DOHH2 (cell line): Measurements from ENCODE around the gene ACTL10.

Experiments used
- H3F3A ChIP-seq: fragments of 200-600 bp; sonication (generic), shearing (Covaris generic); 2 replicates; pipeline ENCODE4 v1.6.0; 2016; ENCODE audit warnings: antibody characterized with exemption, mild to moderate bottlenecking; ENCODE audit not compliant: control insufficient read depth, insufficient read depth
- H3K27ac ChIP-seq: fragments of 200-600 bp; sonication (generic); 2 replicates; pipeline ENCODE4 v1.5.1; 2014; ENCODE audit warnings: low read depth, mild to moderate bottlenecking, low read length, moderate library complexity
- H3K27me3 ChIP-seq: fragments of 200-600 bp; sonication (generic); 2 replicates; pipeline ENCODE4 v1.6.1; 2014; ENCODE audit warnings: mild to moderate bottlenecking, low read length, mixed read lengths; ENCODE audit not compliant: control insufficient read depth
- H3K36me3 ChIP-seq: fragments of 200-600 bp; sonication (generic); 2 replicates; pipeline ENCODE4 v1.6.1; 2014; ENCODE audit warnings: mild to moderate bottlenecking, low read length, moderate library complexity, mixed read lengths; ENCODE audit not compliant: control insufficient read depth
- H3K4me1 ChIP-seq: fragments of 200-600 bp; sonication (generic); 2 replicates; pipeline ENCODE4 v1.6.1; 2014; ENCODE audit warnings: mild to moderate bottlenecking, low read length, mixed read lengths; ENCODE audit not compliant: control insufficient read depth
- H3K4me2 ChIP-seq: fragments of 200-600 bp; sonication (generic); 2 replicates; pipeline ENCODE4 v1.6.0; 2014; ENCODE audit warnings: mild to moderate bottlenecking, low read length, moderate library complexity
- H3K4me3 ChIP-seq: fragments of 200-600 bp; sonication (generic); 2 replicates; pipeline ENCODE4 v1.5.1; 2014; ENCODE audit warnings: mild to moderate bottlenecking, low read length, mixed read lengths
- H3K79me2 ChIP-seq: fragments of 200-600 bp; sonication (generic); 2 replicates; pipeline ENCODE4 v1.6.1; 2014; ENCODE audit warnings: mild to moderate bottlenecking, low read length, mixed read lengths; ENCODE audit not compliant: control insufficient read depth
- H3K9me2 ChIP-seq: fragments of 200-600 bp; sonication (generic); replicated peaks from 2 replicates; pipeline ENCODE4 v1.6.1; 2014; ENCODE audit warnings: mild to moderate bottlenecking, low read length, mixed read lengths; ENCODE audit not compliant: control insufficient read depth
- H3K9me3 ChIP-seq: fragments of 200-600 bp; sonication (generic); 2 replicates; pipeline ENCODE4 v1.6.1; 2014; ENCODE audit warnings: antibody characterized with exemption, low read length, mixed read lengths; ENCODE audit not compliant: control insufficient read depth, insufficient read depth
- H4K20me1 ChIP-seq: fragments of 200-600 bp; sonication (generic); 2 replicates; pipeline ENCODE4 v1.6.0; 2014; ENCODE audit warnings: low read depth, mild to moderate bottlenecking, antibody characterized with exemption, low read length, moderate library complexity; ENCODE audit not compliant: control insufficient read depth, insufficient read depth
- EZH2phosphoT487 ChIP-seq: fragments of 200-600 bp; sonication (generic); IDR thresholded peaks from 2 replicates; pipeline ENCODE4 v1.6.1; 2017; ENCODE audit warnings: borderline replicate concordance, mild to moderate bottlenecking, antibody characterized with exemption, low read length, moderate library complexity, mixed read lengths
- TF ChIP-seq, protein P1 (sequence below): fragments of 200-600 bp; sonication (generic); IDR thresholded peaks from one replicate; pipeline ENCODE4 v1.5.1; 2014; ENCODE audit warnings: antibody characterized with exemption, mild to moderate bottlenecking, low read depth, low read length; ENCODE audit not compliant: poor library complexity, severe bottlenecking

Gene ACTL10

DNA sequence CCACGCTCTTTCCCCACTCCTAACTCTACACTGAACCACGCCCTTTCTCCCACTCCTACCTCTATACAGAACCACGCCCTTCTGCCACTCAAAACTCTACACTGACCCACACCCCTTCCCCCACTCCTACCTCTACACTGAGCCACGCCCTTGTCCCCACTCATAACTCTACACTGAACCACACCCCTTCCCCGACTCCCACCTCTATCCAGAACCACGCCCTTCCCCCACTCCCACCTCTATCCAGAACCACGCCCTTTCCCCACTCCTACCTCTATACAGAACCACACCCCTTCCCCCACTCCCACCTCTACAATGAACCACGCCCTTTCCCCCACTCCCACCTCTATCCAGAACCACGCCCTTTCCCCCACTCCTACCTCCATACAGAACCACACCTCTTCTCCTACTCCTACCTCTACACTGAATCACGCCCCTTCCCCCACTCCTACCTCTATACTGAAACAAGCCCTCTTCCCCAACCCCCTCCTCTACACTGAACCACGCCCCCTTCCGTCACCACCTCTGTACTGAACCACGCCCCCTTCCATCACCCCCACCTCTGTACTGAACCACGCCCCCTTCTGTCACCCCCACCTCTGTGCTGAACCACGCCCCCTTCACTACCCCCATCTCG, 43.3 kb downstream of the ACTL10 start:
- Histone ChIP-seq H3F3A (no peaks in the 10 kb centered on the region), H3K9me2 (no peaks in the 10 kb centered on the region), H3K4me3 (no peak overlapping the region), H3K36me3 (no peaks in the 10 kb centered on the region), H4K20me1 (no peaks in the 10 kb centered on the region), H3K4me2 (no peak overlapping the region), H3K79me2 (no peaks in the 10 kb centered on the region), H3K27ac (no peak overlapping the region), H3K27me3 (no peaks in the 10 kb centered on the region), H3K9me3 (no peaks in the 10 kb centered on the region), H3K4me1 (peaks cover 10% of the 10 kb centered on the region)
- TF ChIP-seq EZH2phosphoT487 = no peak
- TF ChIP-seq, protein P1, sequence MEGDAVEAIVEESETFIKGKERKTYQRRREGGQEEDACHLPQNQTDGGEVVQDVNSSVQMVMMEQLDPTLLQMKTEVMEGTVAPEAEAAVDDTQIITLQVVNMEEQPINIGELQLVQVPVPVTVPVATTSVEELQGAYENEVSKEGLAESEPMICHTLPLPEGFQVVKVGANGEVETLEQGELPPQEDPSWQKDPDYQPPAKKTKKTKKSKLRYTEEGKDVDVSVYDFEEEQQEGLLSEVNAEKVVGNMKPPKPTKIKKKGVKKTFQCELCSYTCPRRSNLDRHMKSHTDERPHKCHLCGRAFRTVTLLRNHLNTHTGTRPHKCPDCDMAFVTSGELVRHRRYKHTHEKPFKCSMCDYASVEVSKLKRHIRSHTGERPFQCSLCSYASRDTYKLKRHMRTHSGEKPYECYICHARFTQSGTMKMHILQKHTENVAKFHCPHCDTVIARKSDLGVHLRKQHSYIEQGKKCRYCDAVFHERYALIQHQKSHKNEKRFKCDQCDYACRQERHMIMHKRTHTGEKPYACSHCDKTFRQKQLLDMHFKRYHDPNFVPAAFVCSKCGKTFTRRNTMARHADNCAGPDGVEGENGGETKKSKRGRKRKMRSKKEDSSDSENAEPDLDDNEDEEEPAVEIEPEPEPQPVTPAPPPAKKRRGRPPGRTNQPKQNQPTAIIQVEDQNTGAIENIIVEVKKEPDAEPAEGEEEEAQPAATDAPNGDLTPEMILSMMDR = no peak

DNA sequence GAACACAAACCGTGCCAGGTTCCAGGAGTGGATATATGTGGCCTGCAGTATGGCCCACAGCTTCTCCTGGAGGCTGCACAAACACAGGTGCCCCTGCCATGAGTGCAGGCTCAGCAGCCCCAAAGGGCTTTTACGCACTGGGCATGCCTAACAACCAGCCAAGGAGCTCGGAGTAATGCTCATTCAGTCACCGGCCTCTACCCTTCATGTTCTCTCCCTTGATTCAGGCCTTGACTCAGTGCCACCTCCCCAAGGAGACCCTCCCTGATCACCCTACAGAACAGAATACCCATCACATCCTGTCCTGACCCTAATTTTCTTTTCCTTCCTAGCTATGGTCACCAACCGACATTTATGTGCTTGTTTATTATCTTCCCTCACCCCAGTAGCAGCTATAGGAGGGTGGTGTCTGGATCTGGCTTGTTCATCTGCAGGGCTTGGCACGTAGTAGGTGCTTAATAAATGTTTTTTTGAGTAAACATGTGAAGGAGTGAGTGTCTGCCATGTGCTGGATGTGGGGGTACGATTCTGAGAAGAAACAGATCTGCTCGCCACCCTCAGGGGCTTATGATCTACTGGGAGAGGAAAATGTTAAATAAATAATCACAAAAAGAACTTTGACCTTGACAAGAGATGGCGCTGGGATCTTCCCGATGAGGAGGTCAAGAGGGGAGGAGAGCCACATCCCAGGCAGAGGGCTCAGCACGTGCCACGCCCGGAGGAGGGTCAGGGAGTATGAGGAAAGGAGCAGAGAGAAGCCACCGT, 44.1 kb downstream of the ACTL10 start:
- Histone ChIP-seq H3K9me3 (no peaks in the 10 kb centered on the region), H3K36me3 (no peaks in the 10 kb centered on the region), H3K27ac (no peak overlapping the region), H3K4me2 (no peak overlapping the region), H4K20me1 (no peaks in the 10 kb centered on the region), H3K79me2 (no peaks in the 10 kb centered on the region), H3F3A (no peaks in the 10 kb centered on the region), H3K4me3 (no peak overlapping the region), H3K27me3 (no peaks in the 10 kb centered on the region), H3K9me2 (no peaks in the 10 kb centered on the region), H3K4me1 (peaks cover 4% of the 10 kb centered on the region)
- TF ChIP-seq EZH2phosphoT487 = no peak

DNA sequence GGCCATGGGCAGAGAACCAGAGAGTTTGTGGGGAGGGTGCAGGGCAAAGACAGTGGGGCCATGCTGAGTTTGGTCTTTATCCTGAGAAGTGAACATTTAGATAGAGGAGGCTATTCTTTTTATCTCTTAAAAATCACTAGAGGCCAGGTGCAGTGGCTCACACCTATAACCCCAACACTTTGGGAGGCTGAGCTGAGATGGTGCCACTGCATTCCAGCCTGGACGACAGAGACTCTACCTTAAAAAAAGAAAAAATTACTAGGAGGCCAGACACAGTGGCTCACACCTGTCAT, 44.6 kb downstream of the ACTL10 start:
- H3K4me3 ChIP-seq = no peak overlapping the region
- no peaks in the 10 kb centered on the region for H3K9me2 ChIP-seq
- H3K79me2 ChIP-seq = no peaks in the 10 kb centered on the region
- H4K20me1 ChIP-seq = no peaks in the 10 kb centered on the region
- H3K4me2 ChIP-seq = no peak overlapping the region
- no peaks in the 10 kb centered on the region for H3K27me3 ChIP-seq
- H3K9me3 ChIP-seq = no peaks in the 10 kb centered on the region
- TF ChIP-seq EZH2phosphoT487 = no peak
- no peaks in the 10 kb centered on the region for H3K4me1 ChIP-seq
- H3F3A ChIP-seq = no peaks in the 10 kb centered on the region
- no peaks in the 10 kb centered on the region for H3K36me3 ChIP-seq
- H3K27ac ChIP-seq = no peak overlapping the region

DNA sequence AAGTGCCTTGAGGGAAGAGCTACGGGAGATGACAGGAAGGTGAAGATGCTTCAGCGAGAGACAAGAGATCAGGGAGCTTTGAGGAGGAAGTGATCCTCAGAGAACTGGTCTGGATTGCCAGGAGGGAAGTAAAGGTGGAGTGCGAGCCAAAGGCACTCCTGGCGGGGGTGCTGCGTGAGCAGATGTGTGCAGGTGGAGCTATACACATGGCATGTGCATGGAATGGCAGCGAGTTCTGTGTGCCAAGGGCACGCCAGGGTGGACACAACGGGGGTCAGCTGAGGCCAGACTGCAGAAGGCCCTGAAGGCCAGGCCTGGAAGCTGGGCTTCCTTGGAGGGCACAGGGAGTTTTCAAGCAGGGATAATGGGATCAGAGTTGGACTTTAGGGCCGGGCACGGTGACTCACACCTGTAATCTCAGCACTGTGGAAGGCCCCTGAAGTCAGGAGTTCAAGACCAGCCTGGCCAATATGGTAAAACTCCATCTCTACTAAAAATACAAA, 47.2 kb downstream of the ACTL10 start:
- H3K27me3 ChIP-seq = no peaks in the 10 kb centered on the region
- TF ChIP-seq EZH2phosphoT487 = no peak
- TF ChIP-seq, protein P1 = no peak
- H3F3A ChIP-seq = no peaks in the 10 kb centered on the region
- no peaks in the 10 kb centered on the region for H3K9me2 ChIP-seq
- no peaks in the 10 kb centered on the region for H4K20me1 ChIP-seq
- no peaks in the 10 kb centered on the region for H3K9me3 ChIP-seq
- no peaks in the 10 kb centered on the region for H3K79me2 ChIP-seq
- H3K27ac ChIP-seq = no peak overlapping the region
- no peaks in the 10 kb centered on the region for H3K36me3 ChIP-seq
- peaks cover under 1% of the 10 kb centered on the region; the same call in 1 of the 2 replicates for H3K4me1 ChIP-seq
- H3K4me2 ChIP-seq = no peak overlapping the region
- no peak overlapping the region for H3K4me3 ChIP-seq
